ENCODE measurements around the gene CYP24A1. TPM values are rescaled to one million over a fixed set of nuclear protein-coding genes. Genes with fewer than 3 reads are reported as not detected.

CYP24A1 gene
- total RNA-seq, 4 donors from 2014 or later: not detected

GRCh38 chr20:54199283-54199682 lies 25.5 kb upstream of the CYP24A1 start:
- Histone ChIP-seq H3K36me3 (no peaks in the 10 kb centered on the region), H3K27me3 (no peaks in the 10 kb centered on the region), H3K4me1 (peaks cover 0 to 14% (median 6%) of the 10 kb centered on the region in 4 donors), H3K9me3 (no peaks in the 10 kb centered on the region), H3K4me3 (no peak overlapping the region), H3K27ac (no peak overlapping the region)
- TF ChIP-seq POLR2AphosphoS5 (IDR thresholded peaks at IDR 0.05) (no peak), CTCF (IDR thresholded peaks at IDR 0.05) (no peak), EP300 (IDR thresholded peaks at IDR 0.05; ENCODE audit: low read depth) (no peak), POLR2A (IDR thresholded peaks at IDR 0.05) (no peak)
- in situ Hi-C loops (cut with MboI; ENCODE audit: low pct_ligation_motif_present in 1 of 4, low pct_unique_long_range_greater_than_20kb in 1 of 4, low sequenced_read_pairs in 3 of 4): loop anchor here in 3 of 4 donors (5.0 kb wide), 2 partner anchors 97 to 102 kb away; no protein-coding TSS in a partner anchor
- 61 to 69% methylated on average over 4 to 6 of the region's 6 CpGs for WGBS, 2 donors (ENCODE audit: low coverage in 1 of 2)
- intact Hi-C loops (cut with DNase I; ENCODE audit: low total_unique reads): loop anchor here (5.0 kb wide), 1 partner anchor 102 kb away; no protein-coding TSS in a partner anchor
- no peak for DNase-seq

- WGBS, 2 donors (ENCODE audit: low coverage in 1 of 2): 75 to 81% methylated on average over 9 to 13 of the region's 13 CpGs
- no peak for DNase-seq
- no peak for TF ChIP-seq POLR2AphosphoS5 (IDR thresholded peaks at IDR 0.05)
- TF ChIP-seq EP300 (IDR thresholded peaks at IDR 0.05; ENCODE audit: low read depth): no peak
- no peak for TF ChIP-seq CTCF (IDR thresholded peaks at IDR 0.05)
- no peak for TF ChIP-seq POLR2A (IDR thresholded peaks at IDR 0.05)
These were observed 24.1 kb upstream of the CYP24A1 start for GRCh38 chr20:54197621-54198604.

GRCh38 chr20:54195483-54196472 lies 22.0 kb upstream of the CYP24A1 start:
- Histone ChIP-seq H3K9me3 (no peaks in the 10 kb centered on the region), H3K27ac (no peak overlapping the region), H3K36me3 (no peaks in the 10 kb centered on the region), H3K27me3 (no peaks in the 10 kb centered on the region), H3K4me1 (no peaks in the 10 kb centered on the region), H3K4me3 (no peak overlapping the region)
- in situ Hi-C loops (cut with MboI; ENCODE audit: low pct_ligation_motif_present in 1 of 4, low pct_unique_long_range_greater_than_20kb in 1 of 4, low sequenced_read_pairs in 3 of 4): loop anchor here in 3 of 4 donors (5.0 kb wide), 2 partner anchors 93 to 98 kb away; no protein-coding TSS in a partner anchor
- TF ChIP-seq CTCF (IDR thresholded peaks at IDR 0.05) (no peak), EP300 (IDR thresholded peaks at IDR 0.05; ENCODE audit: low read depth) (no peak), POLR2A (IDR thresholded peaks at IDR 0.05) (no peak), POLR2AphosphoS5 (IDR thresholded peaks at IDR 0.05) (no peak)
- no peak for DNase-seq
- intact Hi-C loops (cut with DNase I; ENCODE audit: low total_unique reads): loop anchor here (5.0 kb wide), 1 partner anchor 98 kb away; no protein-coding TSS in a partner anchor
- WGBS, 2 donors (ENCODE audit: low coverage in 1 of 2): 75 to 87% methylated on average over 6 to 13 of the region's 13 CpGs

More at GRCh38 chr20:54197621-54198604, 24.1 kb upstream of the CYP24A1 start:
- no peaks in the 10 kb centered on the region for H3K9me3 ChIP-seq
- H3K4me1 ChIP-seq: peaks cover 0 to 9% (median 0%) of the 10 kb centered on the region in 4 donors
- H3K36me3 ChIP-seq: no peaks in the 10 kb centered on the region
- in situ Hi-C loops (cut with MboI; ENCODE audit: low pct_ligation_motif_present in 1 of 4, low pct_unique_long_range_greater_than_20kb in 1 of 4, low sequenced_read_pairs in 3 of 4) (loop anchor here in 3 of 4 donors (5.0 kb wide), 2 partner anchors 96 to 101 kb away; no protein-coding TSS in a partner anchor), intact Hi-C loops (cut with DNase I; ENCODE audit: low total_unique reads) (loop anchor here (5.0 kb wide), 1 partner anchor 101 kb away; no protein-coding TSS in a partner anchor)
- H3K27ac ChIP-seq: no peak overlapping the region
- no peak overlapping the region for H3K4me3 ChIP-seq
- H3K27me3 ChIP-seq: no peaks in the 10 kb centered on the region
